HepG2 (cell line): Measurements from ENCODE around the gene CFAP46. TPM values are rescaled to one million over a fixed set of nuclear protein-coding genes. Genes with fewer than 3 reads are reported as not detected.

Experiments used
- ATF5 ChIP-seq: sonication (generic); formaldehyde crosslinking; IDR thresholded peaks from 2 replicates; pipeline ENCODE4 v1.4.0; 2020; ENCODE audit warnings: mild to moderate bottlenecking, low read depth, missing genetic modification reagents
- ATF7 ChIP-seq, 2 experiments: fragments of 450-650 bp in 1 of 2; sonication (generic) in 1 of 2; formaldehyde crosslinking in 1 of 2; IDR thresholded peaks; 2 replicates each; pipeline versions ENCODE4 v1.4.0 to v1.6.1; 2016 to 2020; ENCODE audit warnings: antibody characterized with exemption in 1 of 2, mild to moderate bottlenecking in 1 of 2, missing genetic modification reagents in 1 of 2
- FOXK2 ChIP-seq: fragments of 450-650 bp; IDR thresholded peaks from 2 replicates; pipeline ENCODE4 v1.6.1; 2016
- GABPB1 ChIP-seq: IDR thresholded peaks from 2 replicates; pipeline ENCODE4 v1.6.1; 2016; ENCODE audit warnings: mild to moderate bottlenecking, missing genetic modification reagents, moderate library complexity, missing compliant biosample characterization
- HNF1B ChIP-seq: sonication (generic); formaldehyde crosslinking; IDR thresholded peaks from 2 replicates; pipeline ENCODE4 v1.5.1; 2020; ENCODE audit warnings: mild to moderate bottlenecking, moderate library complexity, missing genetic modification reagents
- KLF6 ChIP-seq: IDR thresholded peaks from 2 replicates; pipeline ENCODE4 v1.8.0; 2016; ENCODE audit warnings: missing biosample characterization, missing genetic modification reagents
- NFAT5 ChIP-seq: sonication (generic); formaldehyde crosslinking; IDR thresholded peaks from 2 replicates; pipeline ENCODE4 v1.4.0; 2020; ENCODE audit warnings: missing genetic modification reagents
- PREB ChIP-seq: sonication (generic); formaldehyde crosslinking; IDR thresholded peaks from 2 replicates; pipeline ENCODE4 v1.4.0; 2020; ENCODE audit warnings: missing genetic modification reagents
- ZNF160 ChIP-seq: sonication (generic); formaldehyde crosslinking; IDR thresholded peaks from 2 replicates; pipeline ENCODE4 v1.8.0; 2022; ENCODE audit warnings: mild to moderate bottlenecking, inconsistent platforms, missing genetic modification reagents
- ZNF292 ChIP-seq: sonication (generic); formaldehyde crosslinking; IDR thresholded peaks from 2 replicates; pipeline ENCODE4 v1.8.1; 2022; ENCODE audit warnings: mild to moderate bottlenecking, low read depth, missing genetic modification reagents, borderline replicate concordance
- ZNF430 ChIP-seq: sonication (generic); formaldehyde crosslinking; IDR thresholded peaks from 2 replicates; pipeline ENCODE4 v1.9.0; 2021; ENCODE audit warnings: mild to moderate bottlenecking, missing genetic modification reagents
- ZNF672 ChIP-seq: sonication (generic); formaldehyde crosslinking; IDR thresholded peaks from 2 replicates; pipeline ENCODE4 v1.8.1; 2022; ENCODE audit warnings: missing genetic modification reagents
- polyA plus RNA-seq, 8 experiments: library from polyadenylated mRNA; depleted of rRNA in 3 of 8; stranded (reverse) in 7 of 8; unstranded in 1 of 8; fragments of >200 nt; fragmentation: Illumina TruSeq in 4 of 8; extraction: Trizol in 4 of 8; gene quantifications; 2 replicates each; pipeline versions ENCODE4 v1.2.1 to v1.2.3, GENCODE V29; 2011 to 2016; ENCODE audit warnings: low read depth in 4 of 8, missing spikeins in 1 of 8, mixed read lengths in 1 of 8; ENCODE audit not compliant: insufficient read depth in 1 of 8
- total RNA-seq, 5 experiments: library from RNA; depleted of rRNA; stranded (reverse); fragments of >200 nt; fragmentation: Illumina TruSeq; extraction: Trizol; gene quantifications; 2 replicates each; pipeline ENCODE4 v1.2.3, GENCODE V29; 2016; ENCODE audit warnings: low read depth in 1 of 5

Gene CFAP46
- total and polyA plus RNA-seq, 2 of the 13 experiments (the other 11 are each of a cell fraction or from before 2014, with no cell fraction given), result 0.24 to 0.84 TPM

DNA sequence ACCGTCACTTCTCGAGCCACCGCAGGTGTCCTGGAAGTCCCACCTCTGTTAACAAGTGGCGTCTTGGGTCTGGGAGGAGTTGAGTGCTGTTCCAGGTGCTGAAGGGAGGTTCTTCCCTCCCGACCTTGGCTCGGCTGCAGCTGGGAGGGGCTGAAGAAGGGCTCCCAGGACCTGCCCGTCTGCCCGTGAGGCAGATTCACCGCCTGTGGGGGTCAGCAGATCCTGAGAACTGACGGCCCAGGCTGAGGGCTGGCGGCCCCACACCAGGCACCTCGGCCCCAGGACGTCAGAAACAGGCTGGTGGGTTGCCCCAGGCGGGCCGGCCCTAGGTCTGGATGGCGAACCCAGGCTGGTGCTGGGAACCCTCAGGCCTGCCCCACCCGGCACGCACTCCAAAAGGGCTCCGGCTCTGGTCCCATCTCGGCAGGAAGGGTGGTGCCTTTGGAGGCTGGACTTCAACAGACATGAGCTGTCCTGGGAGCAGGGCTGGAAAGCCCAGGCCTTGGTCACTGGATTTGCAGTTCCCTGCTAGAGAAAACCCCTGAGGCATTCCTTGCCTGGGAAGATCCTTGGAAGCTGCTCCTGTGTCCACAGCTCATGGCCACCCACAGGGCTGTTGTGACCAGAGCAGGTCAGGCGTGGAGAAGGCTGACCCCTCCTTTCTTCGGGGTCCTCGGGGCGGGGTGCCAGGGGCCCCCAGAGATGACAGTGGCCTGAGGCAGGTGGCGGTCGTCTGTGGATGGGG, 42.6 kb upstream of the CFAP46 start (continued):
- TF ChIP-seq ZNF672 (CRISPR knock-in tag) (no peak), NFAT5 (CRISPR knock-in tag) (no peak), PREB (CRISPR knock-in tag) (no peak), ATF5 (CRISPR knock-in tag) (no peak), ZNF430 (CRISPR knock-in tag) (no peak), FOXK2 (no peak), KLF6 (CRISPR knock-in tag) (no peak), HNF1B (CRISPR knock-in tag) (no peak), ATF7 (IDR thresholded peaks at IDR 0.05) (no peak), ATF7 (CRISPR knock-in tag; IDR thresholded peaks at IDR 0.05) (no peak), GABPB1 (CRISPR knock-in tag) (no peak), ZNF160 (CRISPR knock-in tag) (no peak), ZNF292 (no peak)
